Spleen (tissue), 11 donors: ENCODE measurements around the gene GTPBP1. TPM values are rescaled to one million over a fixed set of nuclear protein-coding genes. Genes with fewer than 3 reads are reported as not detected.

Experiments used
- DNase-seq: peaks from one replicate; pipeline ENCODE4 v3.0.0-alpha.2; 2020
- H3K27ac ChIP-seq, 8 donors: fragments of 200-600 bp; sonication (generic) in 7 of 8; 1 replicate in 4 of 8; 2 replicates in 4 of 8; pipeline versions ENCODE4 v1.5.0 to v1.8.0; 2016 to 2021; ENCODE audit warnings: inconsistent platforms in 4 of 8, mild to moderate bottlenecking in 4 of 8, moderate library complexity in 1 of 8
- H3K27me3 ChIP-seq, 7 donors: fragments of 200-600 bp; sonication (generic) in 6 of 7; replicated peaks in 1 of 7; 1 replicate in 4 of 7; 2 replicates in 3 of 7; pipeline versions ENCODE4 v1.5.0 to v1.8.0; 2016 to 2021; ENCODE audit warnings: inconsistent platforms in 3 of 7, mild to moderate bottlenecking in 1 of 7
- H3K36me3 ChIP-seq, 6 donors: fragments of 200-600 bp; sonication (generic) in 5 of 6; 1 replicate in 4 of 6; 2 replicates in 2 of 6; pipeline versions ENCODE4 v1.5.0 to v1.8.0; 2016 to 2021; ENCODE audit warnings: inconsistent platforms in 2 of 6
- H3K4me1 ChIP-seq, 6 donors: fragments of 200-600 bp; sonication (generic) in 5 of 6; 1 replicate in 3 of 6; 2 replicates in 3 of 6; pipeline versions ENCODE4 v1.5.0 to v1.8.0; 2016 to 2021; ENCODE audit warnings: inconsistent platforms in 3 of 6
- H3K4me3 ChIP-seq, 8 donors: fragments of 200-600 bp; sonication (generic) in 7 of 8; 1 replicate in 4 of 8; 2 replicates in 4 of 8; pipeline versions ENCODE4 v1.5.0 to v1.8.0; 2016 to 2021; ENCODE audit warnings: inconsistent platforms in 4 of 8, mild to moderate bottlenecking in 4 of 8, moderate library complexity in 2 of 8
- H3K9me3 ChIP-seq, 8 donors: fragments of 200-600 bp; sonication (generic) in 7 of 8; 1 replicate in 4 of 8; 2 replicates in 4 of 8; pipeline versions ENCODE4 v1.5.0 to v1.8.0; 2016 to 2021; ENCODE audit warnings: inconsistent platforms in 4 of 8
- POLR2A ChIP-seq, 3 donors: fragments of 450-650 bp; IDR thresholded peaks; one replicate each; pipeline ENCODE4 v1.5.1; 2017; ENCODE audit warnings: antibody characterized with exemption in 3 of 3, mild to moderate bottlenecking in 1 of 3
- POLR2AphosphoS5 ChIP-seq, 3 donors: sonication (generic); formaldehyde crosslinking; IDR thresholded peaks; one replicate each; pipeline ENCODE4 v1.5.1; 2017; ENCODE audit warnings: antibody characterized with exemption in 3 of 3
- WGBS, 5 donors: extraction: QIAGEN DNeasy Blood & Tissue Kit in 3 of 5; methylation state at CpG; one replicate each; pipeline versions ENCODE4 v1.1.5 to v1.1.7; 2013 to 2018; 5-methylcytosine and 5-hydroxymethylcytosine counted together
- intact Hi-C: fragments of 100-400 bp; cut with DNase I; formaldehyde crosslinking; loops from one replicate; pipeline ENCODE4 v1.15.0; 2023; ENCODE audit warnings: low total_unique reads
- polyA plus RNA-seq, 3 donors: library from polyadenylated mRNA; stranded (reverse); fragments of 200-250 nt; gene quantifications; one replicate each; pipeline ENCODE4 v1.2.1, GENCODE V29; 2013
- total RNA-seq, 7 donors: library from RNA; depleted of rRNA in 3 of 7; stranded (reverse); fragments of >200 nt in 3 of 7; fragmentation: NEBNext Ultra II Directional in 4 of 7; extraction: Animal tissue kit (Norgen Biotek cat#: 25700) in 4 of 7; gene quantifications; one replicate each; pipeline versions ENCODE4 v1.1.0 to v1.2.1, GENCODE V29; 2016 to 2021
- TF ChIP-seq, protein P1 (sequence below), 11 experiments: fragments of 200-600 bp in 7 of 11; fragments of 450-650 bp in 4 of 11; sonication (generic) in 4 of 11; IDR thresholded peaks in 8 of 11; conservative IDR thresholded peaks in 3 of 11; 1 replicate in 7 of 11; 2 replicates in 4 of 11; pipeline versions ENCODE4 v1.4.0 to v1.8.0; 2016 to 2021; ENCODE audit warnings: antibody characterized with exemption in 11 of 11, inconsistent platforms in 4 of 11, mild to moderate bottlenecking in 1 of 11
- donor health status: healthy with polysubstance abuse.
- donor health status: DM: no; HTN: no; CAD: no; lungs with moderate emphysema.
- donor health status: DM: no; HTN: no; CAD: no.
- donor health status: Bipolar disorder and iron deficiency.
- donor health status: healthy.
- donor health status: DM: no; HTN: no; CAD: no.
- donor health status: DM: yes; HTN: yes; CAD: no.

The GTPBP1 gene
- total and polyA plus RNA-seq, 10 donors = 9.7 to 134 (median 91.3) TPM

DNA sequence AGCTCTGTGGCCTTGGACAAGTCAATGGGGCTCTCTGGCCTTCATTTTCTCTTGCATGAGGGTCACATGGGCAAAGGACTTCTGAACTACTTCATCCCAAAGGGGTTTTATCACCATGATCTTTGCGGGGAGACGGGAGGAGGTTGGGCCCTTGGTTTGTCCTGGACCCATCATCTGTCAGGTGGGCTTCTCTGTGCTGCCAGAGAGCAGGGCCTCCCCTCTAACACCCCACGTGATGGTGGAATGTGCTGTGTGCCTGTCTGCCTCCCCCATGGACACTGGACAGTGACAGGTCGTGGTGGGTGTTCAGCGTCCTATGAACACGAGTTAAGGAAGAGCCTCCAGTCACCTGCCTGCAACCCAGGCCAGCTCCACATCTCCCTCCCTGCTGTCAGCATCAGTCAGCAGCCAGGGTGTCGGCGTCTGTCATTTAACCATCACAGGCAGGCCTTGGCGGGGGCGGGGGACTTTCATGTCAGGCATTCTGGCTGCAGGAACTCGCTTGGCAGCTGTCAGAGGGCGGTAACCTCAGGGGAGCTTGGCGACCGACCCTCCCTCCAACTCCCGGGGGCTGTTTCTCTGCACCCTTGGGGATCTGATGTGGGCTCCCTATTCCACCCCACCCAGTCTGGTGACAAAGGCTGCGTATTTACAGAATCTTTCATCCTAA is 52.7 kb downstream of the GTPBP1 start:
- peaks cover 0 to 3% (median 0%) of the 10 kb centered on the region in 6 donors for H3K36me3 ChIP-seq
- WGBS, 5 donors = 54 to 78% (median 70%) methylated on average over 10 to 16 of the region's 16 CpGs
- H3K27me3 ChIP-seq = no peaks in the 10 kb centered on the region
- H3K9me3 ChIP-seq = no peaks in the 10 kb centered on the region
- peak; percentile 84 for DNase-seq
- H3K4me3 ChIP-seq = no peak overlapping the region
- TF ChIP-seq POLR2AphosphoS5 (IDR thresholded peaks at IDR 0.05) (no peak), POLR2A (IDR thresholded peaks at IDR 0.05) (no peak)
- TF ChIP-seq, protein P1, sequence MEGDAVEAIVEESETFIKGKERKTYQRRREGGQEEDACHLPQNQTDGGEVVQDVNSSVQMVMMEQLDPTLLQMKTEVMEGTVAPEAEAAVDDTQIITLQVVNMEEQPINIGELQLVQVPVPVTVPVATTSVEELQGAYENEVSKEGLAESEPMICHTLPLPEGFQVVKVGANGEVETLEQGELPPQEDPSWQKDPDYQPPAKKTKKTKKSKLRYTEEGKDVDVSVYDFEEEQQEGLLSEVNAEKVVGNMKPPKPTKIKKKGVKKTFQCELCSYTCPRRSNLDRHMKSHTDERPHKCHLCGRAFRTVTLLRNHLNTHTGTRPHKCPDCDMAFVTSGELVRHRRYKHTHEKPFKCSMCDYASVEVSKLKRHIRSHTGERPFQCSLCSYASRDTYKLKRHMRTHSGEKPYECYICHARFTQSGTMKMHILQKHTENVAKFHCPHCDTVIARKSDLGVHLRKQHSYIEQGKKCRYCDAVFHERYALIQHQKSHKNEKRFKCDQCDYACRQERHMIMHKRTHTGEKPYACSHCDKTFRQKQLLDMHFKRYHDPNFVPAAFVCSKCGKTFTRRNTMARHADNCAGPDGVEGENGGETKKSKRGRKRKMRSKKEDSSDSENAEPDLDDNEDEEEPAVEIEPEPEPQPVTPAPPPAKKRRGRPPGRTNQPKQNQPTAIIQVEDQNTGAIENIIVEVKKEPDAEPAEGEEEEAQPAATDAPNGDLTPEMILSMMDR (IDR thresholded peaks at IDR 0.05 in 8 of 11, conservative IDR thresholded peaks at IDR 0.05 in 3 of 11) = no peak
- intact Hi-C loops = no loop called here
- peak overlapping the region in 5 of 8 donors; percentile 27 to 99 (median 62) for H3K27ac ChIP-seq
- peaks cover 27 to 70% (median 52%) of the 10 kb centered on the region in 6 donors for H3K4me1 ChIP-seq

DNA sequence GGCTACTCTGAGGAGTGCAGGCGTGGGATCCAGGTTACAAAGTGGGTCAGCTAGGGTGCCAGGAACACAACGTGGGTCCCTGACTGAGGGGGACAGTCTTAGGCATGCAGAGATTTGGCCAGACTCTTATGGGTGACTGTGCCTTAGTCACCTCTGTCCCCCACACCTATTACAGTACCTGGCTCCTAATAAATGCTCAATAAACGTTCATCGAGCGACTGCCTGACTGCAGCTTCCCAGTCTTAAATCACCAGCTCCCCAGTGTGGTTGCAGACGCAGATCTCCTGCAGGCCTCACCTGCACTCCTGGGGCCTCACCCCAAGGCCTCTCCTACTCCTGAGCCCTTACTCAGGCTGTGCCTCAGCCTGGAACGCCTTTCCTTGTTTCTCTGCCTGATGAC is 53.3 kb downstream of the GTPBP1 start:
- Histone ChIP-seq H3K9me3 (no peaks in the 10 kb centered on the region), H3K27ac (peak overlapping the region in 4 of 8 donors; percentile 27 to 99 (median 46)), H3K36me3 (no peaks in the 10 kb centered on the region), H3K27me3 (no peaks in the 10 kb centered on the region), H3K4me1 (peaks cover 21 to 64% (median 47%) of the 10 kb centered on the region in 6 donors), H3K4me3 (no peak overlapping the region)
- intact Hi-C loops = no loop called here
- 79 to 94% (median 87%) methylated on average over 7 of the region's 7 CpGs for WGBS, 5 donors
- TF ChIP-seq POLR2AphosphoS5 (IDR thresholded peaks at IDR 0.05) = no peak
- no peak for TF ChIP-seq POLR2A (IDR thresholded peaks at IDR 0.05)
- TF ChIP-seq, protein P1 (IDR thresholded peaks at IDR 0.05 in 8 of 11, conservative IDR thresholded peaks at IDR 0.05 in 3 of 11) = no peak
- no peak for DNase-seq

DNA sequence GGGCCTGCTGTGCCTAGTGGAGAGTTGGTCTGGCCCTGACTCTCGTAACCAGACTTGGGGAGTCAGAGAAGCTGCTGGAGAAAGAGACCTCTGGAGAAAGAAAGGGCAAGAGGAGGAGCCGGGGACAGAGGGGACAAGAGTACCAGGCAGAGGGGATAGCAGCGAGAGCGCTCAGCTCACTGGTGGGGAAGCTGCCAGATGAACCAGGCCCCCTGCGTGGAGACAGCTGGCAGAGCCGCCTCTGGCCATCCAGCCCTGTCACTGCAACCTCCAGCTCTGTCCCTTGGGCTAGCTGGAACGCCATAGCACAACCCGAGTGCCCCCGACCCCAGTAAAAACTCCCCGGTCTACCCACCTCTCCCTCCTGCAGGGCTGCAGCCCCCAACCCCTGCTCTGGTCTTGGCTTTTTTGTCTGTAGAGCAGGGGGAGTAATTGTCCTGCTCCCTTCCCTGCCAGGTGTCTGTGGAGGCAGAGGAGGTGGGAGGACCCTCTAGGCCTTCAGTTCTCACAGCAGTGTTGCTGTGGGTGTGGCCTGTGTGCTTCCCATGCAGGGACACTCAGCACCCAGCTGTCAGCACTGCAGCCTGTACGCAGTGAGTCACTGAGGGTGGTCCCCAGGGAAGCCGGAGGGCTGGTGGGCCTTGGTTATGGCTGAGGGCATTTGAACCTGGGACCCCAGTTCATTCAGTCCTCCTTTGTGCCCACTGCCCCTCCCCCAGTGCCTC is 54.9 kb downstream of the GTPBP1 start:
- 81 to 89% (median 85%) methylated on average over 10 to 12 of the region's 12 CpGs for WGBS, 5 donors
- Histone ChIP-seq H3K36me3 (no peaks in the 10 kb centered on the region), H3K4me3 (no peak overlapping the region), H3K27ac (peak overlapping the region in 1 of 8 donors; percentile 13), H3K9me3 (no peaks in the 10 kb centered on the region), H3K27me3 (no peaks in the 10 kb centered on the region), H3K4me1 (peaks cover 13 to 55% (median 34%) of the 10 kb centered on the region in 6 donors)
- TF ChIP-seq, protein P1 (IDR thresholded peaks at IDR 0.05 in 8 of 11, conservative IDR thresholded peaks at IDR 0.05 in 3 of 11) = no peak
- TF ChIP-seq POLR2A (IDR thresholded peaks at IDR 0.05) (no peak), POLR2AphosphoS5 (IDR thresholded peaks at IDR 0.05) (no peak)
- intact Hi-C loops = no loop called here
- DNase-seq = no peak
